Activated T-cell treated with anti-CD3 and anti-CD28 coated beads, Interleukin-2, amount 50 U/mL, for 4 hours (primary cell): ENCODE results near the gene ACAA1. TPM values are rescaled to one million over a fixed set of nuclear protein-coding genes. Genes with fewer than 3 reads are reported as not detected.
"Not testable (repeated sequence)": the region's sequence is repeated elsewhere in the genome, so short reads cannot be mapped to it uniquely, and the experiment has no call there.

ENCODE experiments used
- ATAC-seq, 2 donors: fragments of 200-7000 bp; cut with Tn5 transposase; one replicate each; pipeline ENCODE4 v1.10.0; 2021
- DNase-seq: peaks from one replicate; pipeline ENCODE4 v3.0.0-alpha.2; 2020
- H3K27me3 Mint-ChIP-seq: one replicate; pipeline ENCODE4 v1.8.0; 2021; ENCODE audit warnings: low read depth, mixed read lengths
- H3K36me3 Mint-ChIP-seq: one replicate; pipeline ENCODE4 v1.8.0; 2022; ENCODE audit warnings: mixed read lengths; ENCODE audit not compliant: insufficient read depth
- H3K4me1 Mint-ChIP-seq: one replicate; pipeline ENCODE4 v1.8.0; 2021; ENCODE audit warnings: low read depth, mixed read lengths
- H3K4me3 Mint-ChIP-seq: one replicate; pipeline ENCODE4 v1.8.0; 2021; ENCODE audit warnings: mild to moderate bottlenecking, moderate library complexity, mixed read lengths
- H3K9me3 Mint-ChIP-seq: one replicate; pipeline ENCODE4 v1.8.0; 2021; ENCODE audit warnings: mixed read lengths
- total RNA-seq, 3 donors: library from RNA; stranded (reverse); gene quantifications; one replicate each; pipeline ENCODE4 v1.2.1, GENCODE V29; 2021

The ACAA1 gene
- total RNA-seq, 3 donors from 2014 or later, result 49.6 to 62.0 (median 60.0) TPM

- peaks cover 45% of the 10 kb centered on the region for H3K4me1 Mint-ChIP-seq
- H3K9me3 Mint-ChIP-seq, ATAC-seq, H3K27me3 Mint-ChIP-seq, DNase-seq: not testable (repeated sequence)
- H3K36me3 Mint-ChIP-seq, result peaks cover 11% of the 10 kb centered on the region
- peak overlapping the region; percentile 86 for H3K4me3 Mint-ChIP-seq
Measured at GRCh38 chr3:38134517-38135143, 2.3 kb downstream of the ACAA1 start.

DNA sequence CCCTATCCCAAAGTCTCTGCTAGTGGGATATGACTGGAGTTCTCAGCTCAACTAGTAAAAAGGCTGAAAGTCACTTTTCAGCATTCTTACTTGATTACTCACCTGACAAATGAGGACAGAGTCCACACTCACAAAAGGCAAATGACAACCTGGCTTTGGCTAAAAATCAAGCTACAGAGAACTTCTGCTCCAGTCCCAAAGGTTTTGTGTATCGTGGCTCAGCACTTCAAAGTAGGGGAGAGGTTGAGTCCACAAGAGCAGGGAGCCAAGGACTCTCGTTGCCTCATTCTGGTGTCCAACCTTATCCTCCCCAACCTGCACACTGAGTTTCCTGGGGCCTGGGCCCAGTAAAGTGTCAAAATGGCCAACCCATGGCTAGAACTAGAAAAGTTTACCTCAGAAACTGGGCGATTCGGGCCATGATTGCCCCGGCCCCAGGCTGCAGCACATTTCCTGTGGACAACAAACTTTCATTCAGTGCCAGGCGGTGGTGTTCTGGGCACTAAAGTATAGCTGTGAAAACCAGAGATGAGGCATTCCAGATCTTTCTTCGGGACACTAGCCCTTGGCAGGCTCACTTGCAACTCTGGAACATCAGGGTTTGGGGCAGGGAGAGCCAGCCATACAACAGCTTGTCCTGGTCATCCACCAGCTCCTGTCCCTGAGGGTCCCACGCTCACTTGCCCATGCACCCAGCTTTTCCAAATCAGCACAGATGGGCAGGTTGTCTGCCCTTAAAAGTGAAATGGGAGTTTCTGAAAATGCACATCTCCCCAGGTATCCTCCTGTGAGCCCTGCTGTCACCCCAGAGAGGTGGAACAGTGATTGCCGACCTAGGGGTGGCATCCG, 3.1 kb downstream of the ACAA1 start:
- Mint-ChIP-seq H3K4me1 (peaks cover 41% of the 10 kb centered on the region), H3K36me3 (peaks cover 15% of the 10 kb centered on the region), H3K4me3 (no peak overlapping the region), H3K27me3 (no peaks in the 10 kb centered on the region), H3K9me3 (no peaks in the 10 kb centered on the region)
- ATAC-seq (no peak), DNase-seq (no peak)

DNA sequence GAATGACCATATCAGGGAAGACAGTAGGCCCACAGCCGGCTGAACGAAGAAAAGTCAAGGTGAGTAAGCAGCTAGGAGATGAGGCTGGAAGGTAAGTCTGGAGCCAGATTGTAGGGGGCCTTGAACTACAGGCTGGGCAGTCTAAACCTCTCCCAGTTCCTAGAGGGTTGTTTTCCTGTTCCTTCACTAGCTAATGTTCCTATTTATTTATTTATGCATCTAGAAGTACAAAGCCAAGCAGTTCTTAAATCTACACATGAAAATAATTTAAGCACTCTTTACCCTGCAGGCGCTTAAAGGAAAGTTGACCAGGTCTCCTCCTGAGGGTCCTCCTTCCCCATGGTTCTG, 3.7 kb downstream of the ACAA1 start:
- peaks cover 15% of the 10 kb centered on the region for H3K36me3 Mint-ChIP-seq
- no peak overlapping the region for H3K4me3 Mint-ChIP-seq

GRCh38 chr3:38131621-38132369, 5.1 kb downstream of the ACAA1 start:
- peaks cover 28% of the 10 kb centered on the region for H3K4me1 Mint-ChIP-seq
- H3K36me3 Mint-ChIP-seq, result peaks cover 18% of the 10 kb centered on the region
- H3K4me3 Mint-ChIP-seq, result no peak overlapping the region
- H3K27me3 Mint-ChIP-seq, result no peaks in the 10 kb centered on the region
- ATAC-seq (no peak), DNase-seq (no peak)
- H3K9me3 Mint-ChIP-seq, result no peaks in the 10 kb centered on the region

More for the DNA sequence above, 3.7 kb downstream of the ACAA1 start:
- ATAC-seq, result no peak
- no peak for DNase-seq
- no peaks in the 10 kb centered on the region for H3K27me3 Mint-ChIP-seq
- H3K4me1 Mint-ChIP-seq, result peaks cover 38% of the 10 kb centered on the region
- H3K9me3 Mint-ChIP-seq, result no peaks in the 10 kb centered on the region

DNA sequence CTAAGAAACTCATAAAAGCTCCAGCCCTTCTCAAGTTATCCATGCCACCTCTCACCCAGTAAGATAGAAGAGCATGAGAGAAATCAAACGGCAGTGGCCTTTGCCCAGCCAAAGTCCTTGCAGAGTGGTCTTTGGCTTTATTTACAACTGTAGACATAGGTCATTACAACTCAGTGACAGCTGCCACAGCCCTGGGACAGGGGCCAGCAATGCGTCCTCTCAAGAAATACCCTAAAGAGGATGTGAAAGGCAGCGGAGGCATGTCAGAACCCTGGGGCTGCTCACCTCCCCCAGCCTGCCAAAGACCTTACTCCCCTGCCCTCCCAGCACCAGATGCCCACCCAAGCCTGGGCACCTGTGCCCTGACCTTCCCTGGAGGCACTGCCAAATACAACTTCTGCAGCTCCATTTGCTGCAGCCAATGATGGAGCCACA, 6.3 kb downstream of the ACAA1 start:
- no peak for DNase-seq
- H3K36me3 Mint-ChIP-seq, result peaks cover 19% of the 10 kb centered on the region
- H3K4me3 Mint-ChIP-seq, result no peak overlapping the region
- no peaks in the 10 kb centered on the region for H3K9me3 Mint-ChIP-seq
- no peak for ATAC-seq
- peaks cover 21% of the 10 kb centered on the region for H3K4me1 Mint-ChIP-seq
- no peaks in the 10 kb centered on the region for H3K27me3 Mint-ChIP-seq

DNA sequence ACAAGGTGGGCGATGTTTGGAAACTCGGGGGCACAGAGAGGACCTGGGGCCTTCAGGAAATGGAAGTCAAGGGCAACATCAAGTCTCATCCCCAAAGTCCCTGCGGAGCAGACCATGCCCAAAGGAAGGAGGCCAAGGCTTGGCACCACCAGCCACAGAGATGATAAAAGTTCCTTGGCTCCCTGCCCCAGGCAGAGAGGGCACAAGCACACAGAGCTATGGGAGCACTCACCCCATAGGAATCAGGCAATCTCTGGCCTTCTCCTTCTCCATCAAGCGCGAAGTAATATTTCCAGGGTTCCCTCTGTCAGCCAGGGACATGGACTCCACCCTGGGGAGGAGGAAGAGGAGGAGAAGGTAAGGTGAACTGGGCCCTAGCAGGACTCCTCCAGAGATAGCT, 7.9 kb downstream of the ACAA1 start:
- Mint-ChIP-seq H3K4me3 (no peak overlapping the region), H3K36me3 (peaks cover 27% of the 10 kb centered on the region), H3K27me3 (no peaks in the 10 kb centered on the region), H3K4me1 (peaks cover 8% of the 10 kb centered on the region), H3K9me3 (no peaks in the 10 kb centered on the region)
- DNase-seq (no peak), ATAC-seq (no peak)

DNA sequence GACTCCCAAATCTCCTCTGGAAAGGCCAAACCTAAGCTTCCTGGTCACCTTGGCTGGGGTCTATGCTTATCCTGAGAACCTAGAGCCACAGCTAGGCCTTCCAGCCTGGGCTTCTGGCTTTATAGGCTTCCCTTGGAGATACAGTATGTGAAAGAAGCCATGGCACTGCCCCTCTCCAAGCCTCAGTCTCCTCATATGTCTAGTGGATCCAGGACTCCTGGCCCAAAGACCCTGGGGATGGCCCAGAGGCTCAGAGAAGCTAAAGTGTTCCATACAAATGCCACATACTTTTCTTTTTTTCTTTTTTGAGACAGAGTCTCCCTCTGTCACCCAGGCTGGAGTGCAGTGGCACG, 8.6 kb downstream of the ACAA1 start:
- H3K4me1 Mint-ChIP-seq, result peaks cover 3% of the 10 kb centered on the region
- ATAC-seq (no peak), DNase-seq (no peak)
- H3K36me3 Mint-ChIP-seq, result peaks cover 28% of the 10 kb centered on the region
- no peaks in the 10 kb centered on the region for H3K9me3 Mint-ChIP-seq
- no peak overlapping the region for H3K4me3 Mint-ChIP-seq
- H3K27me3 Mint-ChIP-seq, result no peaks in the 10 kb centered on the region

- DNase-seq (no peak), ATAC-seq (no peak)
- Mint-ChIP-seq H3K4me1 (peaks cover under 1% of the 10 kb centered on the region), H3K4me3 (no peak overlapping the region), H3K9me3 (no peaks in the 10 kb centered on the region), H3K27me3 (no peaks in the 10 kb centered on the region), H3K36me3 (peaks cover 32% of the 10 kb centered on the region)
Measured at GRCh38 chr3:38127611-38128302, 9.2 kb downstream of the ACAA1 start.

GRCh38 chr3:38126121-38126892, 10.6 kb downstream of the ACAA1 start:
- Mint-ChIP-seq H3K27me3 (no peaks in the 10 kb centered on the region), H3K4me3 (no peak overlapping the region), H3K9me3 (no peaks in the 10 kb centered on the region), H3K4me1 (no peaks in the 10 kb centered on the region), H3K36me3 (peaks cover 40% of the 10 kb centered on the region)
- DNase-seq, result no peak
- ATAC-seq, result no peak

DNA sequence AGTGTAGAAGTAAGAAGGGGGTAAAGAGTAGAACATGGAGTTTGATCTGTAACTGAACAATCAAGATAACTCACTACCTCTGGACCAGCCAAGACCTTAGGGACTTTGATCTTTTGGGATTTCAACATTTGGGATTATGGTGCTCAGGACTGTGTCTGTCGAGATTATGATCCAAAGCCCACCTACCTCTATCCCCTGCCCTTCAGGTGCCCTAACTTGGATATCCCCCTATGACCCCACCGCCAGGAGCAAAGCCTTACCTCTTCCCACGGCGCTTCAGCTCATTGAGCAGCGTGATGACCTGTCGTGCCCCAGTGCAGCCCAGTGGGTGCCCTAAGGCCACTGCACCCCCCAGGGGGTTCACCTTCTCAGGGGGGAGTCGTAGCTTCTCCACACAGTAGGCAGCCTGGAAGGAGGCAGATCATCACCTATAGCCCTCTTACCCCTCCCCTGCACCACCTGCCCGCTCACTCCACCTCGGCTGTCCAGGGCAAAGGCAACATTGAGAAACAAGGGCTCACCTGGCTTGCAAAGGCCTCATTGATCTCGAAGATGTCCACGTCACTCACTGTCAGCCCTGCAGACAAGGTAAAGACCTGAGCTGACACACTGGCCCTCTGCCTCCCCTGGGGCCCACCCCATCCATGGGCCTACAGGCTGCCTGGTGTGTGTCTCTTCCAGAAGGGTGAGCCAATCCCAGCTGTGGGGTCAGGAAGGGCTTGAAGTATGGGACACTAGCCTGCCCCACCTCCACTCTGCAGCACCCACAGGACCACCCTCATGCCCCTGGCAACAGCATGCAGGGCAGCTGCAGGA, 11.4 kb downstream of the ACAA1 start:
- ATAC-seq (no peak), DNase-seq (no peak)
- no peaks in the 10 kb centered on the region for H3K27me3 Mint-ChIP-seq

GRCh38 chr3:38124324-38125122, 12.4 kb downstream of the ACAA1 start:
- peaks cover 35% of the 10 kb centered on the region for H3K36me3 Mint-ChIP-seq
- no peaks in the 10 kb centered on the region for H3K9me3 Mint-ChIP-seq
- no peaks in the 10 kb centered on the region for H3K27me3 Mint-ChIP-seq
- no peaks in the 10 kb centered on the region for H3K4me1 Mint-ChIP-seq
- no peak overlapping the region for H3K4me3 Mint-ChIP-seq
- no peak for DNase-seq
- no peak for ATAC-seq

More for the DNA sequence above, 11.4 kb downstream of the ACAA1 start:
- Mint-ChIP-seq H3K9me3 (no peaks in the 10 kb centered on the region), H3K4me1 (no peaks in the 10 kb centered on the region), H3K36me3 (peaks cover 39% of the 10 kb centered on the region), H3K4me3 (no peak overlapping the region)

DNA sequence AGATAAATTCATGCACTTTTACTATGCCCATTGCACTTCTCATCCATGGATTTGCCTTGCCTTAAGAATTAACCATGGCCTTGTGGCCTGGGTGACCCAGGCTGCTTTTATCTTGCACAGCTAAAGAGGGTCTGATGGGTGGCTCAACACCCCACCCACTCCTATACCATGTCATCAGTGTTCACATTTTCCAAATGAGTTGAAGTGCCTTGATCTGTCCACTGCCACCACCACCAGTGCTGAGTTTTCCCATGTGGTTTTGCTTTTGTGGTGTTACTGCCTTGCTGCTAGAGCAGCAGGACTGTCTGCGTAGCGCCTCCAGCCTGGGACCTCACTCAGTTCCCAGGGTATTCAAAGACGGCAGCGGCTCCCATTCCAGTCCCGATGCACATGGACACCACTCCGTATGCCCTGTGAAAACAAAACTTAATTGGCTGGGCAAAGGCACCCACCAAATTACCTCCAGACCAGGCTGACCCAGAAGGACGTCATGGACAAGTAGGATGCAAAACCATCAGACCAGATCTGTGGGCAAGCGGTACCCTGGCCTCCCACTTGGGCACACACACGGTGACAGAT, 14.1 kb downstream of the ACAA1 start:
- Mint-ChIP-seq H3K4me1 (peaks cover 4% of the 10 kb centered on the region), H3K4me3 (no peak overlapping the region), H3K27me3 (no peaks in the 10 kb centered on the region), H3K36me3 (peaks cover 33% of the 10 kb centered on the region), H3K9me3 (no peaks in the 10 kb centered on the region)
- ATAC-seq, result no peak
- no peak for DNase-seq
